Activated T-cell treated with anti-CD3 and anti-CD28 coated beads, Interleukin-2, amount 50 U/mL, for 4 hours (primary cell): ENCODE measurements around the gene ALKBH3. TPM values are rescaled to one million over a fixed set of nuclear protein-coding genes. Genes with fewer than 3 reads are reported as not detected.

Source experiments
- ATAC-seq, 2 donors: fragments of 200-7000 bp; cut with Tn5 transposase; one replicate each; pipeline ENCODE4 v1.10.0; 2021
- DNase-seq: peaks from one replicate; pipeline ENCODE4 v3.0.0-alpha.2; 2020
- H3K27me3 Mint-ChIP-seq: one replicate; pipeline ENCODE4 v1.8.0; 2021; ENCODE audit warnings: low read depth, mixed read lengths
- H3K36me3 Mint-ChIP-seq: one replicate; pipeline ENCODE4 v1.8.0; 2022; ENCODE audit warnings: mixed read lengths; ENCODE audit not compliant: insufficient read depth
- H3K4me1 Mint-ChIP-seq: one replicate; pipeline ENCODE4 v1.8.0; 2021; ENCODE audit warnings: low read depth, mixed read lengths
- H3K4me3 Mint-ChIP-seq: one replicate; pipeline ENCODE4 v1.8.0; 2021; ENCODE audit warnings: mild to moderate bottlenecking, moderate library complexity, mixed read lengths
- H3K9me3 Mint-ChIP-seq: one replicate; pipeline ENCODE4 v1.8.0; 2021; ENCODE audit warnings: mixed read lengths
- total RNA-seq, 3 donors: library from RNA; stranded (reverse); gene quantifications; one replicate each; pipeline ENCODE4 v1.2.1, GENCODE V29; 2021

ALKBH3 gene
- total RNA-seq, 3 donors from 2014 or later, result 43.1 to 59.1 (median 58.0) TPM

GRCh38 chr11:43967661-43968060, 87.0 kb downstream of the ALKBH3 start:
- no peak for ATAC-seq
- peaks cover 4% of the 10 kb centered on the region for H3K9me3 Mint-ChIP-seq
- no peak overlapping the region for H3K4me3 Mint-ChIP-seq
- DNase-seq, result no peak
- H3K27me3 Mint-ChIP-seq, result peaks cover 33% of the 10 kb centered on the region
- H3K4me1 Mint-ChIP-seq, result no peaks in the 10 kb centered on the region
- H3K36me3 Mint-ChIP-seq, result no peaks in the 10 kb centered on the region

- no peak for DNase-seq
- no peak for ATAC-seq
- H3K4me1 Mint-ChIP-seq, result no peaks in the 10 kb centered on the region
- H3K36me3 Mint-ChIP-seq, result no peaks in the 10 kb centered on the region
- H3K9me3 Mint-ChIP-seq, result peaks cover 4% of the 10 kb centered on the region
- H3K4me3 Mint-ChIP-seq, result no peak overlapping the region
- peaks cover 28% of the 10 kb centered on the region for H3K27me3 Mint-ChIP-seq
Measured at GRCh38 chr11:43968719-43969118, 88.1 kb downstream of the ALKBH3 start.

- ATAC-seq (no peak), DNase-seq (no peak)
- peaks cover 9% of the 10 kb centered on the region for H3K9me3 Mint-ChIP-seq
- H3K27me3 Mint-ChIP-seq, result peaks cover 25% of the 10 kb centered on the region
- no peaks in the 10 kb centered on the region for H3K4me1 Mint-ChIP-seq
- no peak overlapping the region for H3K4me3 Mint-ChIP-seq
- no peaks in the 10 kb centered on the region for H3K36me3 Mint-ChIP-seq
Measured at GRCh38 chr11:43969543-43969942, 88.9 kb downstream of the ALKBH3 start.

Other genes with a start within 250 kb of the ALKBH3 start
- gene HSD17B12, start 200.1 kb upstream of the ALKBH3 start, total RNA-seq, result 10 to 100 TPM; 41.3 to 47.6 (median 47.4) TPM
- under 1 TPM; 0.57 to 0.87 (median 0.78) TPM for gene C11orf96, start 61.8 kb downstream of the ALKBH3 start, total RNA-seq
- gene ACCSL, start 167.2 kb downstream of the ALKBH3 start, total RNA-seq, result not detected
- 1 to 10 TPM in 2 of 3 donors, under 1 TPM in 1; 0.79 to 2.3 (median 1.4) TPM for gene ACCS, start 185.4 kb downstream of the ALKBH3 start, total RNA-seq
- gene EXT2, start 214.8 kb downstream of the ALKBH3 start, total RNA-seq, result 10 to 100 TPM; 30.4 to 37.8 (median 35.3) TPM